Activated CD4-positive, alpha-beta memory T cell treated with anti-CD3 and anti-CD28 coated beads, Interleukin-2, amount 10 ng/mL, durations not matched to agents 7 days and 5 days (primary cell): ENCODE data around the gene UBAC2. TPM values are rescaled to one million over a fixed set of nuclear protein-coding genes. Genes with fewer than 3 reads are reported as not detected.
A peak's percentile ranks its signal among the peaks of the same experiment; 100 is the strongest.
"Not testable (repeated sequence)": the region's sequence is repeated elsewhere in the genome, so short reads cannot be mapped to it uniquely, and the experiment has no call there.

Experiments used
- CTCF ChIA-PET: fragments of 350-600 bp; sonication (Branson Sonifier 250); formaldehyde crosslinking; loops from one replicate; lab custom pipeline; 2021; ENCODE audit warnings: antibody characterized with exemption, inconsistent platforms; lab: Charles Lee
- POLR2A ChIA-PET: fragments of 350-600 bp; sonication (Branson Sonifier 250); formaldehyde crosslinking; loops from one replicate; lab custom pipeline; 2021; ENCODE audit warnings: antibody characterized with exemption; lab: Charles Lee
- DNase-seq: peaks from one replicate; pipeline ENCODE4 v3.0.0-alpha.2; 2020
- H3K27ac Mint-ChIP-seq: one replicate; pipeline ENCODE4 v1.8.0; 2021; ENCODE audit warnings: mild to moderate bottlenecking, mixed read lengths
- H3K27me3 Mint-ChIP-seq: one replicate; pipeline ENCODE4 v1.8.0; 2021; ENCODE audit warnings: mixed read lengths
- H3K36me3 Mint-ChIP-seq: one replicate; pipeline ENCODE4 v1.8.0; 2021; ENCODE audit warnings: low read depth, mixed read lengths
- H3K4me1 Mint-ChIP-seq: one replicate; pipeline ENCODE4 v1.8.0; 2021; ENCODE audit warnings: mixed read lengths
- H3K4me3 Mint-ChIP-seq: one replicate; pipeline ENCODE4 v1.8.0; 2021; ENCODE audit warnings: mild to moderate bottlenecking, mixed read lengths
- H3K9me3 Mint-ChIP-seq: one replicate; pipeline ENCODE4 v1.8.0; 2021; ENCODE audit warnings: mixed read lengths
- total RNA-seq, 2 experiments: library from RNA; stranded (reverse); gene quantifications; one replicate each; pipeline ENCODE4 v1.2.3, GENCODE V29; 2021

UBAC2 gene
- total RNA-seq, 2 experiments from 2014 or later, result 53.8 to 55.2 TPM

DNA sequence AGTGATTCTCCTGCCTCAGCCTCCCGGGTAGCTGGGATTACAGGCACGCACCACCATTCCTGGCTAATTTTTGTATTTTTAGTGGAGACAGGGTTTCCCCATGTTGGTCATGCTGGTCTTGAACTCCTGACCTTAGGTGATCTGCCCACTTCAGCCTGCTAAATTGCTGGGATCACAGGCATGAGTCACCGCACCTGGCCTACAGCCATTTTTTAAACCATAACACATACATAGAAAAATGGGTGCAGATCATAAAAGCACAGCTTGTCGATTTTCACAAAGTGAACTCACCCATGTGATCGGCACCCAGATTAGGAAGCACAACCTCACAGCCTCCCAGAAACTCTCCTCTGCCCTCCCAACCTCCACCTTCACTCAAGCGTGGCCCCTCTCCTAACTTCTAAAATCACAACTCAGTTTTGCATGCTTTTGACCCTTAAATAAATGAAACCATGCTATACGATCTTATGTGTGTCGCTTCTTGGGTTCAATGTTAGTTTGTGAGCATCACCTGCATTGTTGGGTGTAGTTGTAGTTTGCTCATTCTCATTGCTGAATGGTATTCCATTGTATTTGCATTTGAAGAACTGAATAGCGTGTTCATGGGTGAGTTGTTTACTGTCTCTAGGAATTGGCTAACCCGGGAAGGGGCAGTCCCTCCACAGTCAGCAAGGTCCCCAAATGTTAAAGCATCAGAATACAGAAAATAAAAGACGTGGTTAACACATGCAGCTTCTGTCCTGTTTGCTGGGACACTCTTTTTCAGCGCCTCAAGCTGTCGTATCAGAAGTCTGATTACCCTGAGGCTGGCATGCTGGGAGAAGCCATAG, 210.2 kb downstream of the UBAC2 start:
- H3K4me3 Mint-ChIP-seq, H3K27me3 Mint-ChIP-seq, POLR2A ChIA-PET, H3K27ac Mint-ChIP-seq, CTCF ChIA-PET, H3K4me1 Mint-ChIP-seq, DNase-seq, H3K36me3 Mint-ChIP-seq: not testable (repeated sequence)
- H3K9me3 Mint-ChIP-seq, result peaks cover 14% of the 10 kb centered on the region

DNA sequence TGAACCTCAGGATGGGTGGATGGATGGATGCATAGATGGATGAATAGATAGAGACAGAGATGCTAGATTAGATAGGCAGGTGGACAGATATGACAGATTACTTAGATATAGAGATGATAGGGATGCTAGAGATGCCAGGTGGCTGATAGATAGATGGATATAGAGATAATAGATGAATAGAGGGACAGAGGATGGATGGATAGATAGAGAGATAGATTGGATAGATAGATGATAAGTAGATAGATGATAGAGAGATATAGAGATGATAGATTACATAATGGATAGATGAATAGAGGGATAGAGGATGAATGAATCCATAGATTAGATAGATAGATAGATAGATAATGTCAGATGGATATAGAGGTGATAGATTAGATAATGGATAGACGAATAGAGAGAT, 212.2 kb downstream of the UBAC2 start:
- DNase-seq, result no peak
- no peak overlapping the region for H3K4me3 Mint-ChIP-seq
- H3K4me1 Mint-ChIP-seq, result no peaks in the 10 kb centered on the region
- peaks cover 6% of the 10 kb centered on the region for H3K27me3 Mint-ChIP-seq
- H3K27ac Mint-ChIP-seq, result no peak overlapping the region
- ChIA-PET POLR2A (no interaction called here), CTCF (no interaction called here)
- peaks cover 13% of the 10 kb centered on the region for H3K9me3 Mint-ChIP-seq
- peaks cover 6% of the 10 kb centered on the region for H3K36me3 Mint-ChIP-seq

DNA sequence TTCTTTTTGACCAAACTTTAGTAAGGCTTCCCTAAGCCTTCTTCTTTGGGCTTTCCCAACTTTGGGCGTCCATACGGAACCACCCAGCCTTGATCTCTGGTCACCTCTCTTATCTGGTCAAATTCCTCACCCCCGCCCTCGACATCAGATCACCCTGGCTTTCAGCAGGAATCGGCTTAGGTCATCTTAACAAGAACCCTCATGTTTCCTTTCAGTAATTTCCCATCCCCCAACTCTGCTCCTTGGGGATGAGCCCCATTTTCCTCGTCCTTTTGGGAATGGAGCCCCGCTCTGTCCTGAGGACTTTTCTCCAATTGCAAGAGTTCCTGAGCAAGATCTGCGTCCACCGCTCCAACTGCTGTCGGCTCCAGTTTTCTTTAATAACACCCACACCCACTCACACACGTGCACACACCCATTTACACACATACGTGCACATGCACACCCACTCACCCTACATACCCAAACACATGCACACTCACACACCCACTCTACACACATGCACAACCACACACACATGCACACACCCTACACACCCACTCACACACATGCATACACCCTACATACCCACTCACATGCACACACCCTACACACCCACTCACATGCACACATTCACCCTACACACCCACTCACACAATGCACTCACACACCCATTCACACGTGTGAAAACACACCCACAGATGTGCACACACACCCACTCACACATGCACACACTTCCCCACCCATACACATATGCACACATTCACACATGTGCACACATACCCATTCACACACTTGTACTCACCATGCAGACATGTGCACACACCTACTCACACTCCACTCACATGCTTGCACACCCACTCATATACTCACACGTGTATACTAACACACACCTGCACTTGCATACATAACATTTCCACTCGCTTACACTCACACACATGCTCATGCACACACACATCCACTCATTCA, 213.7 kb downstream of the UBAC2 start:
- CTCF ChIA-PET, result interaction anchor here (1.2 kb wide), 1 partner anchor 145 kb away, joined by 3 read pairs; no protein-coding TSS in a partner anchor
- Mint-ChIP-seq H3K4me3 (no peak overlapping the region), H3K9me3 (peaks cover 13% of the 10 kb centered on the region), H3K36me3 (peaks cover 6% of the 10 kb centered on the region), H3K27ac (no peak overlapping the region), H3K4me1 (no peaks in the 10 kb centered on the region), H3K27me3 (peaks cover 8% of the 10 kb centered on the region)
- POLR2A ChIA-PET, result interaction anchor here (1.1 kb wide), 1 partner anchor 10 kb away, joined by 3 read pairs; no protein-coding TSS in a partner anchor
- no peak for DNase-seq

DNA sequence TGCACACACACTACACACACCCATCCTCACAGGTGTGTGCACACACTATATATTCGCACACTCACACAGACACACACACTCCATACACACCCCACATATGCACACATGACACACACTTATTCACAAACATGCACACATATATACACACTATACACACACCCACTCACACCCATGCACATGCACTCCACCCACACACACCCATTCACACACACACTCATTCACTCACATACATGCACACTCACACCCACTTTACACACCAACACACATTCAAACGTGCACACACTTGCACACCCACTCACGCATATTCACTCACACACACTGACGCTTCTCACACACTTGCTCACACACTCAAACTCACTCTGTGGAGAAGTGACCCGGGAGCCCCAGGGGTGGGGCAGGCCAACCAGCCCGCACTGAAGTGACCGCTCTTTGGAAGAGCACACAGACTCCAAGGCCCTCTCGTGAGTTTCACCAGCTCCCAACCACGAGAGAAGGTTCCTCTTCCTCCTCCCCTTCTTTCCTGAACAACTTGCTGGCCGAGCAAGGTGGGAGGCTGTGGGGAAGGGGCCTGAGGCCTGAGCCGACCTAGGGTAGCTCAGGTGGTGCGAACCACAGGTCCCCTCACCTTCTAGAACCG, 214.5 kb downstream of the UBAC2 start:
- Mint-ChIP-seq H3K27ac (no peak overlapping the region), H3K4me1 (peaks cover 7% of the 10 kb centered on the region), H3K9me3 (peaks cover 11% of the 10 kb centered on the region), H3K36me3 (peaks cover 6% of the 10 kb centered on the region), H3K4me3 (no peak overlapping the region), H3K27me3 (peaks cover 14% of the 10 kb centered on the region)
- ChIA-PET POLR2A (no interaction called here), CTCF (no interaction called here)
- no peak for DNase-seq

DNA sequence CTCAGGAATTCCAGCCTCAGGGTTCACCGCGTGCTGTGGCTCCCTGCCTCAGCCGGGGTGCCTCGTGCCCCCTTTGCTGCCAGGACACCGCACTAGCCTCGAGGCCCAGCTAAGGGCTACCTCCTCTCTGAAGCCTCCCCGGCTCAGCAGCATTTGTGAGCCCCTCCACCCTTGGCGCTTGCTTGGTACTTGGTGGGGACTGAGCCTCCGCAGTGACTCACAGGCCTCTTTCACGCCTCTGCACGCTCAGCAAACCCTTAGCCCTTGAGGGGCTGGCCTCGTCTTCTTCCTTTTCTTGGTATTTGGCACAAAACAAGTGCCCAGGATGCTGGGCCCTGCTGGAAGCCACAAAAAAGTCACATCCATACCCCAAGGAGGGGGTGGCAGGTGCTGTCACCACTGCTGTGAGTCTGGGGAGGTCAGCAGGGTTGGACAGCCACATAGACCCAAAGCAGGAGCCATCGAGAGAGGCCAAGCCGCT, 215.2 kb downstream of the UBAC2 start:
- POLR2A ChIA-PET, result no interaction called here
- Mint-ChIP-seq H3K4me3 (no peak overlapping the region), H3K27ac (peak overlapping the region; percentile 7)

DNA sequence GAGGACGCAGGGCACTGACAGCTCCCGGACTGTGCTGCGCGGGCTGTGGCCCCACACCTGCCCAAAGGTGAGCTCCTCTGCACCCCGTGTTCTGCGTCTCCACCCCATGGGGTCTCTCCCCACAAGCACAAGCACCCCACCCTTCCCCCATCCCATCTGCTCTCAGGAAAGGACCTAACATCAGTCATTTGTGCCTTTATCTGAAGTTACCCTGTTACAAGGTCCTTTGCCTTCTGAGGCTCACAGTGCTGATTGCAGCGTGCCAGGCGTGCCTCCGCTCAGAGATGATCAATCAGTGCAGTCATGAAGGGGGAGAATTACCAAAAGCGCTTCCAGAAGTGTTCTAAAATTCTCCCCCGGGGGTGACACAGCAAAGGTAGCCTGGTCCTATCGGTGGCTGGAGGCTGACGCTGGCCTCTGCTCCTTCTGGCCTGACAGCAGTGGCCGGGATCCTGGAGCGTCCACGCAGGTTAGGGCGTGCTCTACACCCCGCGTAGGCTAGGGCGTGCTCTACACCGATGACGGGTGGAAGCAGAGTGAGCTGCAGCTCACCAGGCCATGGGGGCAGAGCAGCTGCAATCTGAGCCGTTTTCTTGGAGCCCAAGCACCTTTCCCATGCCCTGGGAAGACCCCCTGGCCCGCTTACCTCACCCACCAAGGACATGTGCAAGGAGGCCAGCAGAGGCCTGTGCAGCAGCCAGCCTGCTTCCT, 215.9 kb downstream of the UBAC2 start:
- POLR2A ChIA-PET, result no interaction called here
- no peak for DNase-seq
- H3K27me3 Mint-ChIP-seq, result peaks cover 19% of the 10 kb centered on the region
- H3K27ac Mint-ChIP-seq, result no peak overlapping the region
- H3K9me3 Mint-ChIP-seq, result peaks cover 7% of the 10 kb centered on the region
- H3K36me3 Mint-ChIP-seq, result peaks cover 6% of the 10 kb centered on the region
- no peak overlapping the region for H3K4me3 Mint-ChIP-seq
- CTCF ChIA-PET, result no interaction called here
- H3K4me1 Mint-ChIP-seq, result peaks cover 19% of the 10 kb centered on the region

More for the DNA sequence above, 215.2 kb downstream of the UBAC2 start:
- Mint-ChIP-seq H3K9me3 (peaks cover 10% of the 10 kb centered on the region), H3K27me3 (peaks cover 17% of the 10 kb centered on the region), H3K36me3 (peaks cover 6% of the 10 kb centered on the region), H3K4me1 (peaks cover 14% of the 10 kb centered on the region)
- DNase-seq, result no peak
- CTCF ChIA-PET, result no interaction called here

DNA sequence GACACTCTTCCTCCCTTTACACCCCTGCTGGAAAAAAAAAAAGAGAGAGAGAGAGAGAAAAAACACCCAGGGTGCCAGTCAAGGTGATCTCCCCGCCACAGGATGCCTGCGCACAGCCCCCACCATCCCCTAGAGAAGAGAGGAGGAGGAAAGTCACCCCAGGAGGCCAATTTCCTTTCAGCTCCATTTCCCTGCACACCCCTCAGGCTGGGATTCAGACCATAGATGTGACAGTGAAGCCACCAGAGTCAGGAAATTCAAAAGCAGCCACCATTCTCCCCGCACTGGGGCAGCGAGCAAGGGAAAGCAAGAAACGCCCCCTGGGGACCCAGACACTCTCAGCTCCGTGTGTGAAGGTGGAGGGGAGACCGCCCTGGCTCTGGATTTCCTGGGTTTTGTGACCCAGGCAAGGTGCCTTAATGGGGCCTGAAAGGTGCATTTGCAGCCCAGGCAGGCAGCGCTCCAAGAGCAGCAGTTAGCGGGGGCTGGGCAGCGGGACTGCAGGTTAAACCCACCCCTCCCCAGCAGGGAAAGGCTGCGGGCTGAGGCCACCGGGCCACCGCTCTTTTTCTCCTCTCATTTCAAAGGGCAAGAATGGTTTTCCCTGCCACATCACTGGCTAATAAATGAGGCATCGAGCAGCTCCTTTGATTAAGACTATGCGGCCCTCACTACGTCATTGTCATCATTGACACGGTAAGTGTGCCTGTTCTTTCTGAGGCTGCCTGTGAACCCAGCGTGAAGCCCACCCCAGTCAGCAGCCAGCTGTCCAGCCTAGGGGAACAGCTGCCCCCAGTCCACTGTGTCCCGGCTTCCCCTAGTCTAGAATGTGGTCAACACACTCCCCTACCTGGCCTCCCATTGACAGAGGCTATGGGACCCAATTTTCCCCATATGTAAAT, 216.8 kb downstream of the UBAC2 start:
- no peak for DNase-seq
- CTCF ChIA-PET, result no interaction called here
- Mint-ChIP-seq H3K4me1 (peaks cover 23% of the 10 kb centered on the region), H3K36me3 (no peaks in the 10 kb centered on the region), H3K4me3 (no peak overlapping the region), H3K9me3 (no peaks in the 10 kb centered on the region), H3K27ac (no peak overlapping the region), H3K27me3 (peaks cover 20% of the 10 kb centered on the region)
- POLR2A ChIA-PET, result no interaction called here

DNA sequence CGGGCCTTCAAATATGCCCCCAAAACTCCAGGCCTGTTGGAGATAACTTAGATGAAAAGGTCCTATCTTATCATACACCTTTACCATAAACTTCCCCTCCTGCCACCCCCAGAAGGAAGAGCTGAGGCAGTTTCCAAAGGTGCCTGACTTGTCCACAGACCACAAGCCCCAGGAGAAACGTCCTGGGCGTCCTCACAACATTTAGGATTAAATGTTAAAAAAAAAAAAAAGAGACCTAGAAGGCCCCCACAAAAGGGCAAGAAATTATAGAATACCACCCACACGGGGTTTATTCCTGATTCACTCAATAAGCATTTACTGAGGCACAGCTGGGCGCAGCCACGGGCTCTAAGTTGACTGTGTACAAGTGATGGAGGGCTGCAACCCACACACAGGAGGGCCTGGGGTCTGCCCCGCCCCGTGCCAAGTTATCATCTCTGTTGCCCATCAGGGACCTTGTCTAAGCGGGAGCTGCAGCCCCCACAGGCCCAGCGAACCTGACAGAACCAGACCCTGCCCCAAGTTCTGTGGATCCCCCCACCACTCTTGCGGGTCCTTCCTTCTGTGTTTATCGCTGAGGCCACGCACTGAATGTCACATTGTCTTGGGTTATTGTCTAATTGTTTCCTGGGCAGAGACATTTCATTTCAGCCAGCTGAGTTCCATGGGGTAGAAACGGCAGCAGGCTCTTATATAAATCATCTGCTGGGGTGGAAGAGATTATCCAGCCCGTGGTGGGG, 217.6 kb downstream of the UBAC2 start:
- no peaks in the 10 kb centered on the region for H3K36me3 Mint-ChIP-seq
- ChIA-PET POLR2A (interaction anchor here (0.8 kb wide), 1 partner anchor 16 kb away, joined by 3 read pairs; no protein-coding TSS in a partner anchor), CTCF (no interaction called here)
- peaks cover 25% of the 10 kb centered on the region for H3K4me1 Mint-ChIP-seq
- no peak overlapping the region for H3K4me3 Mint-ChIP-seq
- no peak overlapping the region for H3K27ac Mint-ChIP-seq
- H3K27me3 Mint-ChIP-seq, result peaks cover 23% of the 10 kb centered on the region
- no peaks in the 10 kb centered on the region for H3K9me3 Mint-ChIP-seq
- no peak for DNase-seq

DNA sequence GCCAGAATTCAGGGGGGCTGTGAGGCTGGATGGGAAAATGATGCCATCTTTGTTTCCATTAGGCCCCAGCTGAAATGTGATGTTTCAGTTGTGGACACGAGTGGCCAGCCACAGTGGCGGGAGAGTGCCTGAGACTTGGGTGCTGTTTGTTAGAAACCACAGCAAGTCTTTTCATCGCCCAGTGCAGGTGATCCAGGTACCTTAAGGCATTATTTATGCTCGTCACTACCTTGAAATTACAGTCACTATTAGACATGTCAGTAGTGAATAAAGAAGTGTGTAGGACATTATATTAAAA, 218.1 kb downstream of the UBAC2 start:
- no peak overlapping the region for H3K4me3 Mint-ChIP-seq
- H3K27me3 Mint-ChIP-seq, result peaks cover 26% of the 10 kb centered on the region
- POLR2A ChIA-PET, result interaction anchor here (0.8 kb wide), 1 partner anchor 16 kb away, joined by 3 read pairs; no protein-coding TSS in a partner anchor
- H3K36me3 Mint-ChIP-seq, result no peaks in the 10 kb centered on the region
- H3K27ac Mint-ChIP-seq, result no peak overlapping the region
- no peaks in the 10 kb centered on the region for H3K9me3 Mint-ChIP-seq
- peaks cover 28% of the 10 kb centered on the region for H3K4me1 Mint-ChIP-seq
- DNase-seq, result no peak
- CTCF ChIA-PET, result no interaction called here

DNA sequence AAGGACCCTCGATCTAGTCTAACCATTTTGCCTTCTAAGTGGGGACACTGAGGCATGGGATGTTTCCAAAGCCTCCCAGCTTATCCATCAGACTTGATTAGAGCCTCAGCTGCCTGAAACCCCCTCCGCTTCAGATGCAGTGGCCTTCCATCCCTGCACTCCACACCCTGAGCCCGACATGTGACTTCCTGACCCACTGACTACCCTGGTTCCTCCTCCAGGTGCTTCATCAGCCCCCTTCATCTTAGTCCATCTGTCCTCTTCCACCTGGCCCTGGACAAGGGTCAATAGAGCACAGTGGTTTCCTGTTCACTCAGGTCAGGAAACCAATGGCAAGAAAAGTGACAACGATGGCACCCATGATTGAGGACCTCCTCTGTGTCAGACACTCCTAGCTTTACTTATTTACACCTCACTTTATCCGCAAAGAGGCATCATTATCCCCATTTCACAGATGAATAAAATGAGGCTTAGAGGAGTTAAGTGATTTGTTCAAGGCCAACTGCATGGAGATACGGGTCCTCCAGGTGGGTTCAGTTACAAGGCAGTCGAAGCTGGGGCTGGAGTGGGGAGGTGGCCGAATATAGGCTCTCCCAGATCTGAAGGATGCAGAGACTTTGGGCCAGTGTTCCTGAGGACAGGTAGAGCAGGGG, 219.1 kb downstream of the UBAC2 start:
- CTCF ChIA-PET, result interaction anchor here (0.6 to 3.2 kb wide), 3 partner anchors 17 to 188 kb away, joined by 3 to 18 read pairs (median 11); no protein-coding TSS in a partner anchor
- H3K27ac Mint-ChIP-seq, result no peak overlapping the region
- no peaks in the 10 kb centered on the region for H3K36me3 Mint-ChIP-seq

More for the DNA sequence above, 219.1 kb downstream of the UBAC2 start:
- Mint-ChIP-seq H3K27me3 (peaks cover 29% of the 10 kb centered on the region), H3K4me1 (peaks cover 31% of the 10 kb centered on the region), H3K4me3 (no peak overlapping the region), H3K9me3 (no peaks in the 10 kb centered on the region)
- POLR2A ChIA-PET, result interaction anchor here (0.7 to 1.0 kb wide), 5 partner anchors 15 to 219 kb away, joined by 3 to 6 read pairs (median 4); partner anchors contain the start of genes GPR18 and UBAC2
- no peak for DNase-seq
